Large intestine (tissue), 3 donors: ENCODE data around the gene ACO2. TPM values are rescaled to one million over a fixed set of nuclear protein-coding genes. Genes with fewer than 3 reads are reported as not detected.

Experiments
- DNase-seq, 2 donors: peaks; one replicate each; pipeline versions ENCODE4 v3.0.0 to v3.0.0-alpha.2; 2013
- H3K27ac ChIP-seq: one replicate; pipeline ENCODE4 v1.5.1; 2013; ENCODE audit warnings: low read length
- H3K27me3 ChIP-seq: 2 replicates; pipeline ENCODE4 v1.6.1; 2013; ENCODE audit warnings: low read length; ENCODE audit not compliant: control insufficient read depth, insufficient read depth
- H3K36me3 ChIP-seq: 2 replicates; pipeline ENCODE4 v1.6.1; 2013; ENCODE audit warnings: low read length; ENCODE audit not compliant: control insufficient read depth, insufficient read depth
- H3K4me1 ChIP-seq: one replicate; pipeline ENCODE4 v1.6.1; 2013; ENCODE audit warnings: low read length; ENCODE audit not compliant: control insufficient read depth, insufficient read depth
- H3K4me3 ChIP-seq: one replicate; pipeline ENCODE4 v1.5.1; 2013; ENCODE audit warnings: low read length
- H3K9me3 ChIP-seq: one replicate; pipeline ENCODE4 v1.6.1; 2013; ENCODE audit warnings: mild to moderate bottlenecking, low read depth, low read length, moderate library complexity; ENCODE audit not compliant: control insufficient read depth
- WGBS: methylation state at CpG from one replicate; pipeline ENCODE4 v1.1.5; 2013; ENCODE audit warnings: low lambda C conversion rate; ENCODE audit not compliant: insufficient coverage; 5-methylcytosine and 5-hydroxymethylcytosine counted together
- polyA plus RNA-seq: library from polyadenylated mRNA; unstranded; fragments of 120-200 nt; gene quantifications from one replicate; pipeline ENCODE4 v1.2.1, GENCODE V29; 2013

ACO2 gene
- polyA plus RNA-seq, 1 donor: 209 TPM

GRCh38 chr22:41507330-41508063 is 38.6 kb downstream of the ACO2 start:
- DNase-seq: no peak
- no peaks in the 10 kb centered on the region for H3K9me3 ChIP-seq
- no peak overlapping the region for H3K4me3 ChIP-seq
- no peaks in the 10 kb centered on the region for H3K4me1 ChIP-seq
- no peak overlapping the region for H3K27ac ChIP-seq
- peaks cover 79% of the 10 kb centered on the region for H3K36me3 ChIP-seq
- no peaks in the 10 kb centered on the region for H3K27me3 ChIP-seq
- 60% methylated on average over 2 of the region's 23 CpGs for WGBS

GRCh38 chr22:41508770-41509170 is 39.9 kb downstream of the ACO2 start:
- Histone ChIP-seq H3K4me1 (peaks cover 9% of the 10 kb centered on the region), H3K36me3 (peaks cover 87% of the 10 kb centered on the region), H3K27ac (no peak overlapping the region), H3K4me3 (no peak overlapping the region), H3K27me3 (no peaks in the 10 kb centered on the region), H3K9me3 (no peaks in the 10 kb centered on the region)
- no CpG with 5 or more reads among the region's 12 CpGs for WGBS
- DNase-seq: no peak

- H3K4me1 ChIP-seq: peaks cover 9% of the 10 kb centered on the region
- H3K4me3 ChIP-seq: no peak overlapping the region
- WGBS: no CpG with 5 or more reads among the region's 2 CpGs
- peaks cover 95% of the 10 kb centered on the region for H3K36me3 ChIP-seq
- H3K27me3 ChIP-seq: no peaks in the 10 kb centered on the region
- no peak overlapping the region for H3K27ac ChIP-seq
- no peaks in the 10 kb centered on the region for H3K9me3 ChIP-seq
- no peak for DNase-seq
Measured at GRCh38 chr22:41511521-41511968, 42.6 kb downstream of the ACO2 start.

GRCh38 chr22:41512421-41513194 is 43.7 kb downstream of the ACO2 start:
- Histone ChIP-seq H3K9me3 (no peaks in the 10 kb centered on the region), H3K27ac (peak overlapping the region; percentile 8), H3K4me1 (peaks cover 14% of the 10 kb centered on the region), H3K36me3 (peaks cover 95% of the 10 kb centered on the region), H3K27me3 (no peaks in the 10 kb centered on the region), H3K4me3 (no peak overlapping the region)
- no peak for DNase-seq
- no CpG with 5 or more reads among the region's 17 CpGs for WGBS

GRCh38 chr22:41513391-41513790 is 44.5 kb downstream of the ACO2 start:
- Histone ChIP-seq H3K9me3 (no peaks in the 10 kb centered on the region), H3K36me3 (peaks cover 94% of the 10 kb centered on the region), H3K4me1 (peaks cover 14% of the 10 kb centered on the region), H3K27ac (peak overlapping the region; percentile 8), H3K4me3 (no peak overlapping the region), H3K27me3 (no peaks in the 10 kb centered on the region)
- DNase-seq: no peak
- 80% methylated on average over 1 of the region's 5 CpGs for WGBS

GRCh38 chr22:41516462-41516861 is 47.5 kb downstream of the ACO2 start:
- H3K36me3 ChIP-seq: peaks cover 90% of the 10 kb centered on the region

GRCh38 chr22:41517172-41518047 is 48.5 kb downstream of the ACO2 start:
- DNase-seq: peak; percentile 44 to 51

More at GRCh38 chr22:41516462-41516861, 47.5 kb downstream of the ACO2 start:
- H3K9me3 ChIP-seq: no peaks in the 10 kb centered on the region
- peaks cover 14% of the 10 kb centered on the region for H3K4me1 ChIP-seq
- DNase-seq: no peak
- no peaks in the 10 kb centered on the region for H3K27me3 ChIP-seq
- H3K4me3 ChIP-seq: no peak overlapping the region
- WGBS: no CpG with 5 or more reads among the region's 8 CpGs
- H3K27ac ChIP-seq: no peak overlapping the region

GRCh38 chr22:41518048-41518347 is 49.1 kb downstream of the ACO2 start:
- Histone ChIP-seq H3K9me3 (no peaks in the 10 kb centered on the region), H3K27me3 (no peaks in the 10 kb centered on the region), H3K27ac (no peak overlapping the region), H3K36me3 (peaks cover 84% of the 10 kb centered on the region), H3K4me1 (peaks cover 11% of the 10 kb centered on the region), H3K4me3 (no peak overlapping the region)
- DNase-seq: no peak
- no CpG with 5 or more reads among the region's 7 CpGs for WGBS

More at GRCh38 chr22:41517172-41518047, 48.5 kb downstream of the ACO2 start:
- H3K4me1 ChIP-seq: peaks cover 14% of the 10 kb centered on the region
- H3K27ac ChIP-seq: no peak overlapping the region
- WGBS: no CpG with 5 or more reads among the region's 22 CpGs
- H3K36me3 ChIP-seq: peaks cover 84% of the 10 kb centered on the region
- H3K27me3 ChIP-seq: no peaks in the 10 kb centered on the region
- H3K4me3 ChIP-seq: no peak overlapping the region
- H3K9me3 ChIP-seq: no peaks in the 10 kb centered on the region

- H3K36me3 ChIP-seq: peaks cover 84% of the 10 kb centered on the region
- H3K27me3 ChIP-seq: no peaks in the 10 kb centered on the region
Measured at GRCh38 chr22:41521126-41521525, 52.2 kb downstream of the ACO2 start.

GRCh38 chr22:41522813-41523212 is 53.9 kb downstream of the ACO2 start:
- peaks cover 86% of the 10 kb centered on the region for H3K36me3 ChIP-seq

More at GRCh38 chr22:41521126-41521525, 52.2 kb downstream of the ACO2 start:
- Histone ChIP-seq H3K27ac (no peak overlapping the region), H3K4me3 (no peak overlapping the region), H3K4me1 (peaks cover 4% of the 10 kb centered on the region), H3K9me3 (no peaks in the 10 kb centered on the region)
- WGBS: no CpG with 5 or more reads among the region's 3 CpGs
- DNase-seq: no peak

More at GRCh38 chr22:41522813-41523212, 53.9 kb downstream of the ACO2 start:
- H3K4me3 ChIP-seq: no peak overlapping the region
- no peak overlapping the region for H3K27ac ChIP-seq
- DNase-seq: no peak
- H3K4me1 ChIP-seq: no peaks in the 10 kb centered on the region
- no CpG with 5 or more reads among the region's 9 CpGs for WGBS
- no peaks in the 10 kb centered on the region for H3K27me3 ChIP-seq
- H3K9me3 ChIP-seq: no peaks in the 10 kb centered on the region
